ENCODE measurements around the gene NSUN4.
"Not testable (repeated sequence)": the region's sequence is repeated elsewhere in the genome, so short reads cannot be mapped to it uniquely, and the experiment has no call there.

- TF ChIP-seq EZH2 (IDR thresholded peaks at IDR 0.05); POLR2AphosphoS5 (IDR thresholded peaks at IDR 0.05; ENCODE audit: borderline replicate concordance, low read depth, low read length): not testable (repeated sequence)
Observed at GRCh38 chr1:46355920-46356319, 15.3 kb downstream of the NSUN4 start.
